ENCODE results near the gene SLFN12L. TPM values are rescaled to one million over a fixed set of nuclear protein-coding genes. Genes with fewer than 3 reads are reported as not detected.

Gene SLFN12L
- total and polyA plus RNA-seq, 9 donors = 0.23 to 1.2 (median 0.79) TPM

DNA sequence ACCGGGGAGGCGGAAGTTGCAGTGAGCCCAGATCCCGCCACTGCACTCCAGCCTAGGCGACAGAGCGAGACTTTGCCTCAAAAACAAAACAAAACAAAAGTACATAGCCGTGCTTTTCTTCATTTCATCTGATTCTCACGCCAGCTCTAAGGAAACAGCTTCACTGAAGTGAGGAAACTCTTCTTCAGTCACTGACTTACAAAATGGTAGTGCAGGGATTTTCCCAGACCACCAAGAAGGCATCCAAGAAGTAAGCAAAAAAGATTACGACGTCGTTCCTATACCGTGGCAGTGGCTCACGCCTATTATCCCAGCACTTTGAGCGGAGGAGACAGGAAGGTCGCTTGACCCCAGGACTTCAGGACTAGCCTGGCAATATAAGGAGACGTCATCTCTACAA lies 48.5 kb downstream of the SLFN12L start:
- WGBS, 3 donors = 20 to 32% (median 25%) methylated on average over 15 of the region's 15 CpGs
- intact Hi-C loops (cut with DNase I) = no loop called here
- Histone ChIP-seq H3K27me3 (no peaks in the 10 kb centered on the region), H3K4me1 (ENCODE audit: insufficient read depth) (peaks cover 2% of the 10 kb centered on the region), H3K4me3 (no peak overlapping the region), H3K27ac (no peak overlapping the region), H3K9me3 (peaks cover 0 to 11% of the 10 kb centered on the region in 2 donors), H3K36me3 (no peaks in the 10 kb centered on the region)
- DNase-seq = no peak
- no peak for TF ChIP-seq EP300 (IDR thresholded peaks at IDR 0.05)
- TF ChIP-seq, protein P1, sequence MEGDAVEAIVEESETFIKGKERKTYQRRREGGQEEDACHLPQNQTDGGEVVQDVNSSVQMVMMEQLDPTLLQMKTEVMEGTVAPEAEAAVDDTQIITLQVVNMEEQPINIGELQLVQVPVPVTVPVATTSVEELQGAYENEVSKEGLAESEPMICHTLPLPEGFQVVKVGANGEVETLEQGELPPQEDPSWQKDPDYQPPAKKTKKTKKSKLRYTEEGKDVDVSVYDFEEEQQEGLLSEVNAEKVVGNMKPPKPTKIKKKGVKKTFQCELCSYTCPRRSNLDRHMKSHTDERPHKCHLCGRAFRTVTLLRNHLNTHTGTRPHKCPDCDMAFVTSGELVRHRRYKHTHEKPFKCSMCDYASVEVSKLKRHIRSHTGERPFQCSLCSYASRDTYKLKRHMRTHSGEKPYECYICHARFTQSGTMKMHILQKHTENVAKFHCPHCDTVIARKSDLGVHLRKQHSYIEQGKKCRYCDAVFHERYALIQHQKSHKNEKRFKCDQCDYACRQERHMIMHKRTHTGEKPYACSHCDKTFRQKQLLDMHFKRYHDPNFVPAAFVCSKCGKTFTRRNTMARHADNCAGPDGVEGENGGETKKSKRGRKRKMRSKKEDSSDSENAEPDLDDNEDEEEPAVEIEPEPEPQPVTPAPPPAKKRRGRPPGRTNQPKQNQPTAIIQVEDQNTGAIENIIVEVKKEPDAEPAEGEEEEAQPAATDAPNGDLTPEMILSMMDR (IDR thresholded peaks at IDR 0.05) = no peak
- no peak for TF ChIP-seq POLR2A (IDR thresholded peaks at IDR 0.05)

DNA sequence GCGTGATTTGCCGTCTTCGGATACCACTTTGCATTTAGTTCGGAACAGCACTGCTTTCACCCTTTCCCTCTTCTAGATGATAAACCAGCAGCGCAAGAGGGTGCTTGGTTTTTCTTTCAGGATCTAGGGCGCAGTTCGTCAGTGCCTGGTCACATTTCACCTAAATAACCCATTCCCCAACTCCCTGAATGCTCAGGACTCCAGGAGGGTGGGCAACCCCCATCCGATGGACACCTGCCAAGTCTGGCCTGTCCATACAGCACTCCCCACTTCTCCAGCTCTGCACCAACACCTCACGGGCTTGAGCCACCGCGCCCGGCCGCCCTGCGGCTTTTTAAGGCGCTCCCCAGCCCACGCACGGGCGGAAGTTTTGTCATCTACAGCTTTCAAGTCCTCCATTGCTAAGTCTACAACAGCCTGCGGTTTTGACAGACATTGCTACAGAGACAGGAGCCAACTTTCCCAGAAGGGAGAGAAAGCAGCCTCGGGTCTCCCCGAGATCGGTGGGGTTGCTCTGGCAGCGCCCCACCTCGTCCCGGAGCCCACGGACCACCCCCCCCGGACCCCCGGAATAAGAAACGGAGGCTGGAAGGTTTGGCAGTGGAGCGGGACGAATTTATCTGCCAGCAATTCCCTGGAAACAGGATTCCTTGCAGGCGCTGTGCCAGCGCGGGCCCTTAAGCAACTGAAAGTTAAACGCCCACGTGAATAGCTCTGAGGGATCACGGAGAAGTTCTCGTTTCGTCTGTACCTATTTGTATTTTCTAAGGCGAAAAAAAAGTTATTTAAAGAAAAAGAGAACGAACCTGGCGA lies 50.4 kb downstream of the SLFN12L start:
- peak overlapping the region; percentile 37 for H3K4me3 ChIP-seq
- no peaks in the 10 kb centered on the region for H3K27me3 ChIP-seq
- WGBS, 3 donors = 6 to 8% (median 7%) methylated on average over 41 to 42 of the region's 42 CpGs
- DNase-seq = peak; percentile 28 to 69 (median 51)
- H3K9me3 ChIP-seq = peaks cover 0 to 11% of the 10 kb centered on the region in 2 donors
- no peaks in the 10 kb centered on the region for H3K36me3 ChIP-seq
- TF ChIP-seq, protein P1 (IDR thresholded peaks at IDR 0.05) = no peak
- TF ChIP-seq POLR2A (IDR thresholded peaks at IDR 0.05) (no peak), EP300 (IDR thresholded peaks at IDR 0.05) (no peak)
- intact Hi-C loops (cut with DNase I) = no loop called here
- H3K27ac ChIP-seq = no peak overlapping the region
- H3K4me1 ChIP-seq (ENCODE audit: insufficient read depth) = peaks cover 2% of the 10 kb centered on the region

DNA sequence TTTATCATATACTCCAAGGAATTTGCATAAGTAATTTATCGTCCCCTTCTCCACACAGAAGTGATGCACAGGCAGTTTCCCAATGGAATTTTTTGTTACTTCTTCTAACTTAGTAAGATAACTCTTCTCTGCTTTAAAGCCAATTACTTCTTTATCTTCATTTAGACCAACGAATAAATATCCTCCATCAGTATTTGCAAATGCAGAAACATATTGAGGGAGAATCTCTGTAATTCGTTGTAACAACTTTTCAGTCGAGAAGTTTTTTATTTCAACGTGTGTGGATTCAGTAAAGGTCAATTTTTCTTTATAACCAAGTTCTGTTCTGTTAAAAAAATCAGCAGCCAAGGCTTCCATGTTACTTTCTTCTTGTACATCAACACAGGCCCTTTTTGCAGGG lies 58.2 kb downstream of the SLFN12L start:
- no peaks in the 10 kb centered on the region for H3K36me3 ChIP-seq

DNA sequence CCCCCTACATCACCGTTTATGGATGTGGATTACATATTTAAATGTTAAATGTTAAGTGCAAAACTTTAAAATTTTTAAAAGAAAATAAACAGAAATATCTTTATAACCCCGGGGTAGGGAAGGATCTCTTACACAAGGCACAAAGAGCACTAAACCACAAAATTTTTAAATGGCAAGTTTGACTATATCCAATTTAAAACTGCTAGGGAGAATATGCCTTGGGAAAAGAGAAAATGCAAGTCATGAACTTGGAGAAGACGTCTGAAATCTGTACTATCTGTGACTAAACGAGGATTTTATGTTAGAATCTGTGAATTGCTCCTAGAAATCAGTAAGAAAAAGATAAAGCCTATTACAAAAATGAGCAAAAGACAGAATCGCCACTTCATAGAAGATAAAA lies 60.2 kb downstream of the SLFN12L start:
- WGBS, 3 donors = 61 to 69% (median 68%) methylated on average over 5 of the region's 5 CpGs
- H3K27me3 ChIP-seq = no peaks in the 10 kb centered on the region
- intact Hi-C loops (cut with DNase I) = no loop called here

More for the DNA sequence above, 58.2 kb downstream of the SLFN12L start:
- WGBS, 3 donors = 58 to 73% (median 67%) methylated on average over 5 of the region's 5 CpGs
- TF ChIP-seq EP300 (IDR thresholded peaks at IDR 0.05) = no peak
- no peak for TF ChIP-seq POLR2A (IDR thresholded peaks at IDR 0.05)
- TF ChIP-seq, protein P1 (IDR thresholded peaks at IDR 0.05) = no peak
- Histone ChIP-seq H3K4me1 (ENCODE audit: insufficient read depth) (no peaks in the 10 kb centered on the region), H3K27ac (no peak overlapping the region), H3K4me3 (no peak overlapping the region), H3K9me3 (no peaks in the 10 kb centered on the region), H3K27me3 (no peaks in the 10 kb centered on the region)
- intact Hi-C loops (cut with DNase I) = no loop called here
- no peak for DNase-seq

More for the DNA sequence above, 60.2 kb downstream of the SLFN12L start:
- Histone ChIP-seq H3K27ac (no peak overlapping the region), H3K9me3 (no peaks in the 10 kb centered on the region), H3K4me1 (ENCODE audit: insufficient read depth) (no peaks in the 10 kb centered on the region), H3K36me3 (no peaks in the 10 kb centered on the region), H3K4me3 (no peak overlapping the region)
- DNase-seq = no peak
- TF ChIP-seq, protein P1 (IDR thresholded peaks at IDR 0.05) = no peak
- TF ChIP-seq EP300 (IDR thresholded peaks at IDR 0.05) (no peak), POLR2A (IDR thresholded peaks at IDR 0.05) (no peak)

Measured in ovary (tissue), 9 donors.